Measurements from ENCODE around the gene STAT6.

STAT6 gene

DNA sequence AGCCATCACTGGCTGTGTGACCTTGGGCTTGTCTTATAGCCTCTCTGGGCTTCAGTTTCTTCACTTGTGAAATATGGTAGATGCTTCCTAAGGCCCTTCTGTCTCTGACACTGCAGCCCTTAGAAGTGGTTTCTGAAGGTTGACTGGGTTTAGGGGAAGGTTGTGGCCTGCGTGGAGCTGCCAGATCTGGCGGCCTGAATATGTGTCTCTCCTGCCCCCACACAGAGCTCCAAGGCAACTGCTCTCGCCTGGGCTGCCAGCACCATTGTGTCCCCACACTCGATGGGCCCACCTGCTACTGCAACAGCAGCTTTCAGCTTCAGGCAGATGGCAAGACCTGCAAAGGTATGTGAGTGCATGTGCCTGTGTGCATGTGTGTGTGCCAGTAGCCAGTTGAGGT lies 32.3 kb upstream of the STAT6 start (continued):
- TF ChIP-seq, protein P1, sequence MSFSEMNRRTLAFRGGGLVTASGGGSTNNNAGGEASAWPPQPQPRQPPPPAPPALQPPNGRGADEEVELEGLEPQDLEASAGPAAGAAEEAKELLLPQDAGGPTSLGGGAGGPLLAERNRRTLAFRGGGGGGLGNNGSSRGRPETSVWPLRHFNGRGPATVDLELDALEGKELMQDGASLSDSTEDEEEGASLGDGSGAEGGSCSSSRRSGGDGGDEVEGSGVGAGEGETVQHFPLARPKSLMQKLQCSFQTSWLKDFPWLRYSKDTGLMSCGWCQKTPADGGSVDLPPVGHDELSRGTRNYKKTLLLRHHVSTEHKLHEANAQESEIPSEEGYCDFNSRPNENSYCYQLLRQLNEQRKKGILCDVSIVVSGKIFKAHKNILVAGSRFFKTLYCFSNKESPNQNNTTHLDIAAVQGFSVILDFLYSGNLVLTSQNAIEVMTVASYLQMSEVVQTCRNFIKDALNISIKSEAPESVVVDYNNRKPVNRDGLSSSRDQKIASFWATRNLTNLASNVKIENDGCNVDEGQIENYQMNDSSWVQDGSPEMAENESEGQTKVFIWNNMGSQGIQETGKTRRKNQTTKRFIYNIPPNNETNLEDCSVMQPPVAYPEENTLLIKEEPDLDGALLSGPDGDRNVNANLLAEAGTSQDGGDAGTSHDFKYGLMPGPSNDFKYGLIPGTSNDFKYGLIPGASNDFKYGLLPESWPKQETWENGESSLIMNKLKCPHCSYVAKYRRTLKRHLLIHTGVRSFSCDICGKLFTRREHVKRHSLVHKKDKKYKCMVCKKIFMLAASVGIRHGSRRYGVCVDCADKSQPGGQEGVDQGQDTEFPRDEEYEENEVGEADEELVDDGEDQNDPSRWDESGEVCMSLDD (tag by site-specific recombination; IDR thresholded peaks at IDR 0.05): no peak
- TF ChIP-seq HOXA7 (CRISPR knock-in tag; IDR thresholded peaks at IDR 0.05; ENCODE audit: borderline replicate concordance) (no peak), IKZF3 (tag by site-specific recombination; IDR thresholded peaks at IDR 0.05) (no peak), RBAK (tag by site-specific recombination; IDR thresholded peaks at IDR 0.05) (no peak), ZEB2 (tag by site-specific recombination; IDR thresholded peaks at IDR 0.05) (no peak), SCRT1 (tag by site-specific recombination; IDR thresholded peaks at IDR 0.05; ENCODE audit: borderline replicate concordance) (no peak), ZNF626 (tag by site-specific recombination; IDR thresholded peaks at IDR 0.05) (no peak), BCL11A (tag by site-specific recombination; IDR thresholded peaks at IDR 0.05; ENCODE audit: low read depth) (no peak), KLF1 (tag by site-specific recombination; IDR thresholded peaks at IDR 0.05) (no peak), SP2 (tag by site-specific recombination; IDR thresholded peaks at IDR 0.05) (no peak)

- Histone ChIP-seq H3K27ac (ENCODE audit: extremely low read depth, low read depth, low read length) (no peak overlapping the region), H3K36me3 (ENCODE audit: control insufficient read depth in 2 of 2, insufficient read depth in 1 of 2, low read length in 2 of 2) (peaks cover 0 to 93% of the 10 kb centered on the region in 2 experiments; a peak in 2 of 3 replicates), H3K4me3 (ENCODE audit: low read depth, low read length) (no peak overlapping the region), H3K9me3 (ENCODE audit: control insufficient read depth, insufficient read depth, low read depth, low read length) (no peaks in the 10 kb centered on the region), H3K4me1 (ENCODE audit: control insufficient read depth, insufficient read depth, low read length) (no peaks in the 10 kb centered on the region)
- CTCF ChIA-PET: interaction anchor here (1.0 to 1.5 kb wide), 3 partner anchors 14 to 33 kb away, joined by 3 to 5 read pairs (median 3); no protein-coding TSS in a partner anchor
- POLR2A ChIA-PET: interaction anchor here (2.9 kb wide), 1 partner anchor 15 kb away, joined by 9 read pairs; the partner anchor contains the start of gene LRP1
- TF ChIP-seq ZNF211 (tag by site-specific recombination; IDR thresholded peaks at IDR 0.05; ENCODE audit: low read depth) (no peak), ZNF169 (tag by site-specific recombination; IDR thresholded peaks at IDR 0.05) (no peak), GFI1B (tag by site-specific recombination; IDR thresholded peaks at IDR 0.05) (no peak), RBAK (tag by site-specific recombination; IDR thresholded peaks at IDR 0.05) (no peak), ZNF555 (tag by site-specific recombination; conservative IDR thresholded peaks at IDR 0.05) (no peak), SP7 (tag by site-specific recombination; IDR thresholded peaks at IDR 0.05) (no peak), ZNF571 (tag by site-specific recombination; IDR thresholded peaks at IDR 0.05) (no peak), ZNF664 (tag by site-specific recombination; IDR thresholded peaks at IDR 0.05) (no peak), ZNF692 (tag by site-specific recombination; IDR thresholded peaks at IDR 0.05) (no peak), ZNF48 (tag by site-specific recombination; IDR thresholded peaks at IDR 0.05) (no peak), YY2 (tag by site-specific recombination; IDR thresholded peaks at IDR 0.05) (no peak), ZNF223 (tag by site-specific recombination; IDR thresholded peaks at IDR 0.05) (no peak), ZNF18 (tag by site-specific recombination; IDR thresholded peaks at IDR 0.05) (no peak), ZNF112 (tag by site-specific recombination; IDR thresholded peaks at IDR 0.05) (no peak), ZNF596 (tag by site-specific recombination; IDR thresholded peaks at IDR 0.05) (no peak), ZFP41 (tag by site-specific recombination; IDR thresholded peaks at IDR 0.05; ENCODE audit: borderline replicate concordance) (no peak)
- TF ChIP-seq, protein P2, sequence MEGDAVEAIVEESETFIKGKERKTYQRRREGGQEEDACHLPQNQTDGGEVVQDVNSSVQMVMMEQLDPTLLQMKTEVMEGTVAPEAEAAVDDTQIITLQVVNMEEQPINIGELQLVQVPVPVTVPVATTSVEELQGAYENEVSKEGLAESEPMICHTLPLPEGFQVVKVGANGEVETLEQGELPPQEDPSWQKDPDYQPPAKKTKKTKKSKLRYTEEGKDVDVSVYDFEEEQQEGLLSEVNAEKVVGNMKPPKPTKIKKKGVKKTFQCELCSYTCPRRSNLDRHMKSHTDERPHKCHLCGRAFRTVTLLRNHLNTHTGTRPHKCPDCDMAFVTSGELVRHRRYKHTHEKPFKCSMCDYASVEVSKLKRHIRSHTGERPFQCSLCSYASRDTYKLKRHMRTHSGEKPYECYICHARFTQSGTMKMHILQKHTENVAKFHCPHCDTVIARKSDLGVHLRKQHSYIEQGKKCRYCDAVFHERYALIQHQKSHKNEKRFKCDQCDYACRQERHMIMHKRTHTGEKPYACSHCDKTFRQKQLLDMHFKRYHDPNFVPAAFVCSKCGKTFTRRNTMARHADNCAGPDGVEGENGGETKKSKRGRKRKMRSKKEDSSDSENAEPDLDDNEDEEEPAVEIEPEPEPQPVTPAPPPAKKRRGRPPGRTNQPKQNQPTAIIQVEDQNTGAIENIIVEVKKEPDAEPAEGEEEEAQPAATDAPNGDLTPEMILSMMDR (tag by site-specific recombination; IDR thresholded peaks at IDR 0.05): no peak
These were observed 31.6 kb upstream of the STAT6 start for GRCh38 chr12:57142727-57143126.
